Measurements from ENCODE around the gene INTS14.
"Not testable (repeated sequence)": the region's sequence is repeated elsewhere in the genome, so short reads cannot be mapped to it uniquely, and the experiment has no call there.

Gene INTS14

GRCh38 chr15:65623103-65623502 lies 12.2 kb upstream of the INTS14 start:
- POLR2A ChIA-PET (ENCODE audit: low non-redundant PET) = no interaction called here
- CTCF ChIA-PET = interaction anchor here (0.7 kb wide), 1 partner anchor 14 kb away, joined by 3 read pairs; no protein-coding TSS in a partner anchor

DNA sequence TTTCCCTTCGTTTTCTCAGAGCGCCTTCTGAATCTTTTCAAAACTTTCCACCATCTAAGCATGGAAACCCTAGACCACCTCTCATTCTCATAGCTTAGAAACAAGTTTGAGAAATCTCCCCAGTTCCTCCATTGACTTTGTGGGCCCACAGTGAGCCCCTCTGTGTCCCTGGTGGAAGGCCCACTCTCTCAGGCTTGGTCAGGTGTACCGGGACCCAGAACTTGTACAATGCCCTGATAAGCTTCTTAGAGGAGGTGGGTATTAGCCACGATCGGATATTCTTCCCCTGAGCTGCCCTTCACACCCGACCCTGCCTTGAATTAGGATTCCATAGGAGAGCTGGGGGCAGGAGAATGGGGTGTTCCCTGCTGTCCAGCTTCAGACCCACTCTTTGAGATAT lies 10.7 kb upstream of the INTS14 start, which contains the start of gene SLC24A1:
SLC24A1 (plus strand) TSS at position 301 of the 400 bp plus-strand sequence. CDS start 2,143 bp downstream, outside the sequence.
- ChIA-PET CTCF (interaction anchor here (1.0 kb wide), 1 partner anchor 16 kb away, joined by 3 read pairs; no protein-coding TSS in a partner anchor), POLR2A (ENCODE audit: low non-redundant PET) (no interaction called here)

More at GRCh38 chr15:65623103-65623502, 12.2 kb upstream of the INTS14 start:
- TF ChIP-seq CTCF (conservative IDR thresholded peaks at IDR 0.05; ENCODE audit: low read depth) = no peak
- no peak overlapping the region for H3K27ac ChIP-seq
- DNase-seq (ENCODE audit: low spot score) = no peak

GRCh38 chr15:65620833-65621232 lies 9.9 kb upstream of the INTS14 start:
- ChIA-PET POLR2A (ENCODE audit: low non-redundant PET) (no interaction called here), CTCF (interaction anchor here (0.5 to 1.0 kb wide), 2 partner anchors 17 to 244 kb away, joined by 3 read pairs; no protein-coding TSS in a partner anchor)
- TF ChIP-seq CTCF (conservative IDR thresholded peaks at IDR 0.05; ENCODE audit: low read depth) = no peak

More for the DNA sequence above, 10.7 kb upstream of the INTS14 start, which contains the start of gene SLC24A1:
- TF ChIP-seq CTCF (conservative IDR thresholded peaks at IDR 0.05; ENCODE audit: low read depth) = no peak
- no peak within 1 kb of the TSS for H3K27ac ChIP-seq
- DNase-seq (ENCODE audit: low spot score) = no peak

DNA sequence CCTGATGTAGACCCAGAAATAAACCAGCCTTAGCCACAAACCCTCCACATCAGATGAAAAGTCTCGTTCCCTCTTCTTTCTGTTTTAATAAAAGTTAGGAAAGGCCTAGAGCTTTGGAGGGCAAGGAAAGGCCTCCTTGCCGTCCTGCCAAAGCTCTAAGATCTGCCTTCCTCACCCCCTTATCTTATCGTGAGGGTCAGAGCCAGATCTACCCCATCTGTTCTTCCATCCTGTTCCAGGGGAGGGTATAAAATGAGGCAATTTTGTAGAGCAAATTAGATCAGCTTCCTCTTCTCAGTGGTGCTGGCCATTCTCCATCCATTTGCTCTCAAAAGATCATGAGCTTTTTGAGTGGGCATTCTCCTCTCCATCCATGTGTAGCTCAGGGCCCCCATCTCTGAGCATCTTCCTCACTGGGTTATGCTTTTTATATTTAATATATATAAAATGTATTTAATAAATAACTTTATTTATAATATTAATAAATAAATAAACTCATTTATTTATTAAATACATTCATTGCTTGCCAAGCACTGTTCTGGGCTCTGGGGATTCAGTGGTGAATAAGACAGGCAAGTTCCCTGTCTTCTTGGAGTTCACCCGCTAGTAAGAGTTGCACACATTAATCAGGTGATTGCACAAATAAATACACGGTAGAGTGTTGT lies 8.8 kb upstream of the INTS14 start:
- ChIA-PET CTCF (interaction anchor here (0.5 kb wide), 1 partner anchor 11 kb away, joined by 3 read pairs; no protein-coding TSS in a partner anchor), POLR2A (ENCODE audit: low non-redundant PET) (no interaction called here)
- TF ChIP-seq CTCF (conservative IDR thresholded peaks at IDR 0.05; ENCODE audit: low read depth) = no peak
- DNase-seq (ENCODE audit: low spot score) = no peak
- no peak overlapping the region for H3K27ac ChIP-seq

More at GRCh38 chr15:65620833-65621232, 9.9 kb upstream of the INTS14 start:
- H3K27ac ChIP-seq = no peak overlapping the region
- no peak for DNase-seq (ENCODE audit: low spot score)

DNA sequence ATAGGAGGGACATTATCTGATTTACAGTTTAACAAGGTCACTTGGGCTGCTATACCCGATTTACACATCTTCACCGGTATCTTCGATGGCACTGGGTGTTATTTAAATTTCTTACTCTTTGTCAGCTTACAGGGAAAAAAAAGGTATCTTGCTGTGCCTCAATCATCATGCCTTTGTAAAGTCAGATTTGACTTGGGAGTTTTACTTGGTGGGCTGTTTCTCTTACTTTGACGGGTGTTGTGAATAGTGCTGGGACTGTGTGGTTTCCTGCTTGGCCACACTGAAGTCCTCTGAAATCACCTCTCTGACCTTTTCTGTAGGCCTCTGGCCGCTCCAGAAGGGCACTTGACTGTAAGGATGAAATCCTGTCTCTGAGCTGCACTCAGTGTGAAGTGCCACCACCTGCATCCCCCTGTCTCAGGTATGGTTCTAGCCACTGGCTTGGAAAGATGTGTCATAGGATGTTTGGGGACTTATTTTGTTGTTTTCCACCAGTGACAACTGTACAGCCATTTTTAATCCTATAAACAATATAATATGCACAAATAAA lies 7.7 kb upstream of the INTS14 start:
- no peak for TF ChIP-seq CTCF (conservative IDR thresholded peaks at IDR 0.05; ENCODE audit: low read depth)
- no peak for DNase-seq (ENCODE audit: low spot score)
- H3K27ac ChIP-seq = no peak overlapping the region
- ChIA-PET CTCF (no interaction called here), POLR2A (ENCODE audit: low non-redundant PET) (no interaction called here)

- DNase-seq (ENCODE audit: low spot score); POLR2A ChIA-PET (ENCODE audit: low non-redundant PET); CTCF ChIA-PET: not testable (repeated sequence)
Observed at GRCh38 chr15:65615887-65616286, 5.0 kb upstream of the INTS14 start.

More at GRCh38 chr15:65615887-65616286, 5.0 kb upstream of the INTS14 start:
- H3K27ac ChIP-seq = not testable (repeated sequence)

All from RWPE1 (cell line).